GM23338 (cell line): ENCODE results near the gene SIRT2. TPM values are rescaled to one million over a fixed set of nuclear protein-coding genes. Genes with fewer than 3 reads are reported as not detected.

Source experiments
- ATAC-seq: fragments of 200-7000 bp; cut with Tn5 transposase; 3 replicates; pipeline ENCODE4 v1.9.1; 2020
- DNase-seq: peaks from one replicate; pipeline ENCODE4 v3.0.0-alpha.2; 2015; ENCODE audit warnings: low spot score
- H2AFZ ChIP-seq: fragments of 200-600 bp; sonication (generic); 2 replicates; pipeline ENCODE4 v1.8.0; 2016; ENCODE audit warnings: antibody characterized with exemption, mild to moderate bottlenecking, moderate library complexity
- H3F3A ChIP-seq: fragments of 200-600 bp; sonication (generic); replicated peaks from 2 replicates; pipeline ENCODE4 v1.8.0; 2017; ENCODE audit warnings: antibody characterized with exemption, mixed run types, low read depth
- H3K27ac ChIP-seq: fragments of 200-600 bp; sonication (generic); 2 replicates; pipeline ENCODE4 v1.6.1; 2016; ENCODE audit warnings: low read depth
- H3K27me3 ChIP-seq: fragments of 200-600 bp; sonication (generic); 2 replicates; pipeline ENCODE4 v1.8.0; 2016; ENCODE audit warnings: mild to moderate bottlenecking, mixed run types, moderate library complexity; ENCODE audit not compliant: insufficient read depth
- H3K36me3 ChIP-seq: fragments of 200-600 bp; sonication (generic); 2 replicates; pipeline ENCODE4 v1.8.0; 2016; ENCODE audit warnings: mild to moderate bottlenecking; ENCODE audit not compliant: insufficient read depth
- H3K4me1 ChIP-seq: fragments of 200-600 bp; sonication (generic); 2 replicates; pipeline ENCODE4 v1.8.0; 2016; ENCODE audit warnings: mild to moderate bottlenecking, moderate library complexity; ENCODE audit not compliant: insufficient read depth
- H3K4me2 ChIP-seq: fragments of 200-600 bp; sonication (generic); 2 replicates; pipeline ENCODE4 v1.7.1; 2017; ENCODE audit warnings: mixed run types
- H3K4me3 ChIP-seq: fragments of 200-600 bp; sonication (generic); 2 replicates; pipeline ENCODE4 v1.6.1; 2016; ENCODE audit warnings: mixed run types
- H3K79me2 ChIP-seq: fragments of 200-600 bp; sonication (generic); replicated peaks from 2 replicates; pipeline ENCODE4 v1.8.0; 2017; ENCODE audit warnings: mild to moderate bottlenecking; ENCODE audit not compliant: insufficient read depth
- H3K9me2 ChIP-seq: fragments of 200-600 bp; sonication (generic); 2 replicates; pipeline ENCODE4 v1.8.0; 2017; ENCODE audit not compliant: insufficient read depth
- H4K20me1 ChIP-seq: fragments of 200-600 bp; sonication (generic); replicated peaks from 2 replicates; pipeline ENCODE4 v1.8.0; 2017; ENCODE audit warnings: mild to moderate bottlenecking; ENCODE audit not compliant: insufficient read depth
- H3K27ac Mint-ChIP-seq: 2 replicates; pipeline ENCODE4 v1.8.0; 2020; ENCODE audit warnings: inconsistent platforms, mild to moderate bottlenecking, moderate library complexity, mixed read lengths
- H3K27me3 Mint-ChIP-seq: 3 replicates; pipeline ENCODE4 v1.8.0; 2022; ENCODE audit warnings: low read depth, mild to moderate bottlenecking, moderate library complexity, mixed read lengths, inconsistent platforms; ENCODE audit not compliant: insufficient read depth, poor library complexity
- H3K36me3 Mint-ChIP-seq: 3 replicates; pipeline ENCODE4 v1.8.0; 2021; ENCODE audit warnings: low read depth, mild to moderate bottlenecking, inconsistent platforms, moderate library complexity, mixed read lengths
- H3K4me1 Mint-ChIP-seq: 3 replicates; pipeline ENCODE4 v1.8.0; 2020; ENCODE audit warnings: mild to moderate bottlenecking, inconsistent platforms, mixed read lengths
- H3K4me3 Mint-ChIP-seq: 3 replicates; pipeline ENCODE4 v1.8.0; 2021; ENCODE audit warnings: moderate library complexity, mild to moderate bottlenecking, inconsistent platforms, mixed read lengths
- H3K9me3 Mint-ChIP-seq: 3 replicates; pipeline ENCODE4 v1.8.0; 2020; ENCODE audit warnings: moderate library complexity, mild to moderate bottlenecking, inconsistent platforms, mixed read lengths
- CREB1 ChIP-seq: fragments of 250-450 bp; sonication (Bioruptor Pico); IDR thresholded peaks from 2 replicates; pipeline ENCODE4 v1.5.0; 2020; ENCODE audit warnings: low read depth, mild to moderate bottlenecking, moderate library complexity
- EZH2 ChIP-seq: fragments of 200-600 bp; sonication (generic); IDR thresholded peaks from one replicate; pipeline ENCODE4 v1.8.0; 2017; ENCODE audit warnings: antibody characterized with exemption, mild to moderate bottlenecking, low read depth; ENCODE audit not compliant: unreplicated experiment
- EZH2phosphoT487 ChIP-seq: fragments of 200-600 bp; sonication (generic); IDR thresholded peaks from one replicate; pipeline ENCODE4 v1.8.1; 2018; ENCODE audit warnings: antibody characterized with exemption; ENCODE audit not compliant: unreplicated experiment
- JUNB ChIP-seq: IDR thresholded peaks from one replicate; pipeline ENCODE4 v1.6.1; 2016; ENCODE audit warnings: antibody characterized with exemption; ENCODE audit not compliant: unreplicated experiment
- NANOG ChIP-seq: IDR thresholded peaks from 2 replicates; pipeline ENCODE4 v1.6.1; 2016; ENCODE audit warnings: antibody characterized with exemption, borderline replicate concordance
- POLR2AphosphoS5 ChIP-seq: IDR thresholded peaks from 2 replicates; pipeline ENCODE4 v1.6.1; 2016; ENCODE audit warnings: antibody characterized with exemption, low read depth
- REST ChIP-seq: IDR thresholded peaks from one replicate; pipeline ENCODE4 v1.6.1; 2018; ENCODE audit warnings: antibody characterized with exemption; ENCODE audit not compliant: unreplicated experiment
- STAT1 ChIP-seq: IDR thresholded peaks from one replicate; pipeline ENCODE4 v1.6.1; 2016; ENCODE audit warnings: antibody characterized with exemption; ENCODE audit not compliant: unreplicated experiment
- ZNF114 ChIP-seq: fragments of 250-450 bp; sonication (Bioruptor Pico); IDR thresholded peaks from 2 replicates; pipeline ENCODE4 v1.5.0; 2020; ENCODE audit warnings: mild to moderate bottlenecking, moderate library complexity
- ZNF331 ChIP-seq: fragments of 250-450 bp; sonication (Bioruptor Pico); IDR thresholded peaks from 2 replicates; pipeline ENCODE4 v1.5.0; 2020; ENCODE audit warnings: low read depth, mild to moderate bottlenecking, moderate library complexity
- ZNF462 ChIP-seq: fragments of 250-450 bp; sonication (Bioruptor Pico); IDR thresholded peaks from 2 replicates; pipeline ENCODE4 v1.5.0; 2020; ENCODE audit warnings: mild to moderate bottlenecking, moderate library complexity
- polyA plus RNA-seq: library from polyadenylated mRNA; unstranded; fragments of >200 nt; fragmentation: Nextera tagmentation; extraction: Ambion mirVana; gene quantifications from 2 replicates; pipeline ENCODE4 v1.2.1, GENCODE V29; 2016
- total RNA-seq: library from RNA; depleted of rRNA; stranded (reverse); fragments of >200 nt; shearing (Covaris generic); gene quantifications from 2 replicates; pipeline ENCODE4 v1.2.3, GENCODE V29; 2014
- TF ChIP-seq, protein P1 (sequence below): IDR thresholded peaks from 2 replicates; pipeline ENCODE4 v1.6.1; 2016; ENCODE audit warnings: antibody characterized with exemption
- TF ChIP-seq, protein P2 (sequence below), 2 experiments: fragments of 200-600 bp in 1 of 2; sonication (generic) in 1 of 2; conservative IDR thresholded peaks; 2 replicates each; pipeline versions ENCODE4 v1.5.1 to v1.6.1; 2016 to 2017; ENCODE audit warnings: antibody characterized with exemption in 2 of 2, low read depth in 2 of 2, mild to moderate bottlenecking in 2 of 2, moderate library complexity in 1 of 2

SIRT2 gene
- total and polyA plus RNA-seq, 2 experiments from 2014 or later, result 2.7 to 8.4 TPM

DNA sequence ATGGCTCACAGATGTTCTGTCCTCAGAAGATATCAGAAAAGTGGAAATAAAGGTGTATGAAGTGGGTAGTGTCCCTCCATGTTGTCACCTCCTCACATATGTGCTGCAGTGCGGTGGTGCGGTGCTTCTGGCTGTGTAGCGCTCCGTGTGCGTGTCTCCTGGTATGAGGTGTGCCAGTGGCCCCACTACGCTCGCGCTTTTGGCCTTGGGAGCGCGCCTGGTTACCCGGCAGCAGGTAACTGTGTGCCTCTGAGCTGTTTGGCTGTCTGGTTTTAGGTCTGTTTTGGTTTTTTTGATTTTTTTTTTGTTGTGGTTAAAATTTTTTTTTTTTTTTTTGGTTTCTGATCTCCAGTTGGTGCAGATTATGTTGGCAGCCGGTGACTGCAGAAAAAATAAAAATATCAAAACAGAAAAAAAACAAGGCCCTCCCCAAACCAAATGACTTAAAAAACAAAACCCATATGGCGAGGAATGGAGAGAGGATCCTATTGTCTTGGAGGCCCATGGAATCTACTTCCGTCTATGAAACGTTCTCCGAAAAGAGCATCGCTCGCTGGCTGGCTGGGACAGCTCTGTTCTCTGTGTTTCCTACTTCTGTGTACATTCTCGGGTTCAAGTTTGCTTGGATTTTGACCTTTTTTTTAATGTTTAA, 57.5 kb downstream of the SIRT2 start:
- Mint-ChIP-seq H3K27ac (no peak overlapping the region), H3K36me3 (peaks cover 100% of the 10 kb centered on the region)
- H3K79me2 ChIP-seq, result peaks cover 60% of the 10 kb centered on the region

More for the DNA sequence above, 57.5 kb downstream of the SIRT2 start:
- H3K4me3 ChIP-seq, result no peak overlapping the region
- H3K4me1 ChIP-seq, result no peaks in the 10 kb centered on the region
- peaks cover 56% of the 10 kb centered on the region for H4K20me1 ChIP-seq
- H2AFZ ChIP-seq, result no peak overlapping the region
- Mint-ChIP-seq H3K27me3 (peaks cover 21% of the 10 kb centered on the region), H3K4me1 (peaks cover 11% of the 10 kb centered on the region; the same call in 2 of the 3 replicates), H3K9me3 (no peaks in the 10 kb centered on the region), H3K4me3 (no peak overlapping the region)
- ATAC-seq (no peak), DNase-seq (no peak)
- peaks cover 97% of the 10 kb centered on the region for H3K36me3 ChIP-seq
- H3K9me2 ChIP-seq, result no peaks in the 10 kb centered on the region
- TF ChIP-seq POLR2AphosphoS5 (no peak), REST (no peak), ZNF114 (CRISPR knock-in tag) (no peak), EZH2phosphoT487 (no peak), ZNF331 (CRISPR knock-in tag) (no peak), ZNF462 (CRISPR knock-in tag) (no peak), JUNB (no peak), EZH2 (no peak), NANOG (no peak), CREB1 (no peak), STAT1 (no peak)
- TF ChIP-seq, protein P1, sequence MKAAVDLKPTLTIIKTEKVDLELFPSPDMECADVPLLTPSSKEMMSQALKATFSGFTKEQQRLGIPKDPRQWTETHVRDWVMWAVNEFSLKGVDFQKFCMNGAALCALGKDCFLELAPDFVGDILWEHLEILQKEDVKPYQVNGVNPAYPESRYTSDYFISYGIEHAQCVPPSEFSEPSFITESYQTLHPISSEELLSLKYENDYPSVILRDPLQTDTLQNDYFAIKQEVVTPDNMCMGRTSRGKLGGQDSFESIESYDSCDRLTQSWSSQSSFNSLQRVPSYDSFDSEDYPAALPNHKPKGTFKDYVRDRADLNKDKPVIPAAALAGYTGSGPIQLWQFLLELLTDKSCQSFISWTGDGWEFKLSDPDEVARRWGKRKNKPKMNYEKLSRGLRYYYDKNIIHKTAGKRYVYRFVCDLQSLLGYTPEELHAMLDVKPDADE, result no peak
- TF ChIP-seq, protein P2, sequence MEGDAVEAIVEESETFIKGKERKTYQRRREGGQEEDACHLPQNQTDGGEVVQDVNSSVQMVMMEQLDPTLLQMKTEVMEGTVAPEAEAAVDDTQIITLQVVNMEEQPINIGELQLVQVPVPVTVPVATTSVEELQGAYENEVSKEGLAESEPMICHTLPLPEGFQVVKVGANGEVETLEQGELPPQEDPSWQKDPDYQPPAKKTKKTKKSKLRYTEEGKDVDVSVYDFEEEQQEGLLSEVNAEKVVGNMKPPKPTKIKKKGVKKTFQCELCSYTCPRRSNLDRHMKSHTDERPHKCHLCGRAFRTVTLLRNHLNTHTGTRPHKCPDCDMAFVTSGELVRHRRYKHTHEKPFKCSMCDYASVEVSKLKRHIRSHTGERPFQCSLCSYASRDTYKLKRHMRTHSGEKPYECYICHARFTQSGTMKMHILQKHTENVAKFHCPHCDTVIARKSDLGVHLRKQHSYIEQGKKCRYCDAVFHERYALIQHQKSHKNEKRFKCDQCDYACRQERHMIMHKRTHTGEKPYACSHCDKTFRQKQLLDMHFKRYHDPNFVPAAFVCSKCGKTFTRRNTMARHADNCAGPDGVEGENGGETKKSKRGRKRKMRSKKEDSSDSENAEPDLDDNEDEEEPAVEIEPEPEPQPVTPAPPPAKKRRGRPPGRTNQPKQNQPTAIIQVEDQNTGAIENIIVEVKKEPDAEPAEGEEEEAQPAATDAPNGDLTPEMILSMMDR (conservative IDR thresholded peaks at IDR 0.05; ENCODE audit: low read depth in 2 of 2), result no peak
- no peak overlapping the region for H3K4me2 ChIP-seq
- no peaks in the 10 kb centered on the region for H3K27me3 ChIP-seq
- peak overlapping the region; percentile 69; the same call in 1 of the 2 replicates for H3K27ac ChIP-seq
- H3F3A ChIP-seq, result peaks cover 83% of the 10 kb centered on the region
